GM23248 (cell line): ENCODE results near the gene SLC29A3. TPM values are rescaled to one million over a fixed set of nuclear protein-coding genes. Genes with fewer than 3 reads are reported as not detected.

Experiments used
- DNase-seq: peaks from one replicate; pipeline ENCODE4 v3.0.0-alpha.2; 2015
- H2AFZ ChIP-seq: fragments of 200-600 bp; sonication (generic); 2 replicates; pipeline ENCODE4 v1.6.1; 2016; ENCODE audit warnings: antibody characterized with exemption
- H3F3A ChIP-seq: fragments of 200-600 bp; sonication (generic); 2 replicates; pipeline ENCODE4 v1.6.1; 2016; ENCODE audit warnings: mild to moderate bottlenecking, antibody characterized with exemption, mixed run types; ENCODE audit not compliant: insufficient read depth
- H3K27ac ChIP-seq: fragments of 200-600 bp; sonication (generic); 2 replicates; pipeline ENCODE4 v1.5.1; 2016; ENCODE audit warnings: mild to moderate bottlenecking
- H3K27me3 ChIP-seq: fragments of 200-600 bp; sonication (generic); replicated peaks from 2 replicates; pipeline ENCODE4 v1.6.1; 2016; ENCODE audit warnings: mild to moderate bottlenecking; ENCODE audit not compliant: insufficient read depth
- H3K36me3 ChIP-seq: fragments of 200-600 bp; sonication (generic); 2 replicates; pipeline ENCODE4 v1.6.1; 2016; ENCODE audit warnings: low read depth, mild to moderate bottlenecking
- H3K4me1 ChIP-seq: fragments of 200-600 bp; sonication (generic); 2 replicates; pipeline ENCODE4 v1.6.1; 2016; ENCODE audit warnings: mild to moderate bottlenecking; ENCODE audit not compliant: insufficient read depth
- H3K4me2 ChIP-seq: fragments of 200-600 bp; sonication (generic); one replicate; pipeline ENCODE4 v1.6.1; 2016; ENCODE audit warnings: mild to moderate bottlenecking; ENCODE audit not compliant: unreplicated experiment
- H3K4me3 ChIP-seq: fragments of 200-600 bp; sonication (generic); 2 replicates; pipeline ENCODE4 v1.5.1; 2016; ENCODE audit warnings: mild to moderate bottlenecking
- H3K79me2 ChIP-seq: fragments of 200-600 bp; sonication (generic); 2 replicates; pipeline ENCODE4 v1.6.1; 2016; ENCODE audit warnings: mild to moderate bottlenecking; ENCODE audit not compliant: insufficient read depth
- H3K9ac ChIP-seq: fragments of 200-600 bp; sonication (generic); 2 replicates; pipeline ENCODE4 v1.6.1; 2016; ENCODE audit warnings: mild to moderate bottlenecking
- H3K9me2 ChIP-seq: fragments of 200-600 bp; sonication (generic); 2 replicates; pipeline ENCODE4 v1.6.1; 2016; ENCODE audit warnings: mixed run types, mild to moderate bottlenecking, moderate library complexity; ENCODE audit not compliant: insufficient read depth
- H3K9me3 ChIP-seq: fragments of 200-600 bp; sonication (generic); one replicate; pipeline ENCODE4 v1.6.1; 2017; ENCODE audit warnings: low read depth
- H4K20me1 ChIP-seq: fragments of 200-600 bp; sonication (generic); 2 replicates; pipeline ENCODE4 v1.6.0; 2016; ENCODE audit not compliant: insufficient read depth
- EZH2 ChIP-seq: fragments of 200-600 bp; sonication (generic); IDR thresholded peaks from 2 replicates; pipeline ENCODE4 v1.6.1; 2018; ENCODE audit warnings: antibody characterized with exemption, mild to moderate bottlenecking; ENCODE audit not compliant: insufficient read depth, poor library complexity, severe bottlenecking
- EZH2phosphoT487 ChIP-seq: fragments of 200-600 bp; sonication (generic); IDR thresholded peaks from 2 replicates; pipeline ENCODE4 v1.6.1; 2018; ENCODE audit warnings: antibody characterized with exemption, moderate library complexity, mild to moderate bottlenecking, low read depth; ENCODE audit not compliant: insufficient read depth
- WGBS, 2 experiments: methylation state at CpG; one replicate each; pipeline ENCODE4 v1.1.6; 2015 to 2017; ENCODE audit warnings: low lambda C conversion rate in 2 of 2, low coverage in 1 of 2; ENCODE audit errors: missing lambda C conversion rate in 2 of 2; 5-methylcytosine and 5-hydroxymethylcytosine counted together
- in situ Hi-C: fragments of 300-500 bp; cut with MboI; formaldehyde crosslinking; loops from 2 replicates; pipeline ENCODE4 v1.15.0; 2020
- polyA plus RNA-seq: library from polyadenylated mRNA; unstranded; fragments of >200 nt; fragmentation: Nextera tagmentation; extraction: Ambion mirVana; gene quantifications from 2 replicates; pipeline ENCODE4 v1.2.1, GENCODE V29; 2016
- total RNA-seq: library from RNA; depleted of rRNA; stranded (reverse); fragments of >200 nt; shearing (Covaris generic); gene quantifications from 2 replicates; pipeline ENCODE4 v1.2.3, GENCODE V29; 2014

SLC29A3 gene
- total and polyA plus RNA-seq, 2 experiments from 2014 or later: 1.9 to 7.3 TPM

- no peaks in the 10 kb centered on the region for H3K79me2 ChIP-seq
- in situ Hi-C loops: no loop called here
- H3K27me3 ChIP-seq: no peaks in the 10 kb centered on the region
- H2AFZ ChIP-seq: no peak overlapping the region
- no peaks in the 10 kb centered on the region for H4K20me1 ChIP-seq
- 0% methylated on average over 1 of the region's 1 CpG for WGBS, 2 experiments
- H3F3A ChIP-seq: no peaks in the 10 kb centered on the region
- H3K9me3 ChIP-seq: no peaks in the 10 kb centered on the region
- no peak overlapping the region for H3K9ac ChIP-seq
- DNase-seq: no peak
- H3K27ac ChIP-seq: no peak overlapping the region
- no peaks in the 10 kb centered on the region for H3K36me3 ChIP-seq
- TF ChIP-seq EZH2phosphoT487 (no peak), EZH2 (no peak)
- H3K9me2 ChIP-seq: no peaks in the 10 kb centered on the region
- no peaks in the 10 kb centered on the region for H3K4me1 ChIP-seq
- H3K4me3 ChIP-seq: no peak overlapping the region
- no peak overlapping the region for H3K4me2 ChIP-seq
These were observed 15.5 kb upstream of the SLC29A3 start for GRCh38 chr10:71303569-71303907.

- in situ Hi-C loops: no loop called here
- Histone ChIP-seq H2AFZ (no peak overlapping the region), H4K20me1 (no peaks in the 10 kb centered on the region), H3K36me3 (no peaks in the 10 kb centered on the region), H3K79me2 (no peaks in the 10 kb centered on the region), H3K27ac (no peak overlapping the region), H3F3A (no peaks in the 10 kb centered on the region), H3K9me2 (no peaks in the 10 kb centered on the region), H3K9ac (no peak overlapping the region), H3K4me3 (no peak overlapping the region), H3K4me2 (no peak overlapping the region), H3K4me1 (no peaks in the 10 kb centered on the region), H3K9me3 (no peaks in the 10 kb centered on the region), H3K27me3 (no peaks in the 10 kb centered on the region)
- DNase-seq: no peak
- WGBS, 2 experiments: 52 to 56% methylated on average over 6 of the region's 6 CpGs
- TF ChIP-seq EZH2phosphoT487: no peak
- no peak for TF ChIP-seq EZH2
These were observed 14.1 kb upstream of the SLC29A3 start for GRCh38 chr10:71304914-71305313.

GRCh38 chr10:71306979-71307378, 12.1 kb upstream of the SLC29A3 start:
- Histone ChIP-seq H3K36me3 (no peaks in the 10 kb centered on the region), H3F3A (no peaks in the 10 kb centered on the region), H3K27me3 (no peaks in the 10 kb centered on the region; the same call in 1 of the 2 replicates), H3K79me2 (no peaks in the 10 kb centered on the region), H3K4me3 (no peak overlapping the region), H3K9me3 (no peaks in the 10 kb centered on the region), H3K27ac (no peak overlapping the region), H3K9ac (no peak overlapping the region), H3K4me2 (no peak overlapping the region), H4K20me1 (no peaks in the 10 kb centered on the region), H2AFZ (no peak overlapping the region), H3K9me2 (no peaks in the 10 kb centered on the region), H3K4me1 (no peaks in the 10 kb centered on the region)
- DNase-seq: no peak
- TF ChIP-seq EZH2 (no peak), EZH2phosphoT487 (no peak)
- in situ Hi-C loops: no loop called here
- WGBS, 2 experiments: 66 to 79% methylated on average over 3 of the region's 3 CpGs

GRCh38 chr10:71307469-71308085, 11.5 kb upstream of the SLC29A3 start:
- WGBS, 2 experiments: 48 to 50% methylated on average over 8 of the region's 8 CpGs
- H3F3A ChIP-seq: no peaks in the 10 kb centered on the region
- no peak overlapping the region for H3K27ac ChIP-seq
- H3K9me3 ChIP-seq: no peaks in the 10 kb centered on the region
- H4K20me1 ChIP-seq: no peaks in the 10 kb centered on the region
- no peaks in the 10 kb centered on the region for H3K9me2 ChIP-seq
- no peaks in the 10 kb centered on the region; the same call in 1 of the 2 replicates for H3K27me3 ChIP-seq
- no peaks in the 10 kb centered on the region for H3K36me3 ChIP-seq
- H2AFZ ChIP-seq: no peak overlapping the region
- TF ChIP-seq EZH2phosphoT487 (no peak), EZH2 (no peak)
- no peaks in the 10 kb centered on the region for H3K4me1 ChIP-seq
- H3K4me3 ChIP-seq: no peak overlapping the region
- DNase-seq: no peak
- H3K4me2 ChIP-seq: no peak overlapping the region
- H3K9ac ChIP-seq: no peak overlapping the region
- in situ Hi-C loops: no loop called here
- no peaks in the 10 kb centered on the region for H3K79me2 ChIP-seq

- H3K27me3 ChIP-seq: no peaks in the 10 kb centered on the region; the same call in 1 of the 2 replicates
- no peaks in the 10 kb centered on the region for H3F3A ChIP-seq
- no peak overlapping the region for H3K9ac ChIP-seq
- H2AFZ ChIP-seq: no peak overlapping the region
- H3K4me2 ChIP-seq: no peak overlapping the region
- TF ChIP-seq EZH2phosphoT487 (no peak), EZH2 (no peak)
- no peaks in the 10 kb centered on the region for H4K20me1 ChIP-seq
- no peaks in the 10 kb centered on the region for H3K36me3 ChIP-seq
- no peaks in the 10 kb centered on the region for H3K79me2 ChIP-seq
- in situ Hi-C loops: no loop called here
- no peaks in the 10 kb centered on the region for H3K9me3 ChIP-seq
- H3K9me2 ChIP-seq: no peaks in the 10 kb centered on the region
- H3K27ac ChIP-seq: no peak overlapping the region
- DNase-seq: no peak
- peaks cover under 1% of the 10 kb centered on the region for H3K4me1 ChIP-seq
- 43 to 71% methylated on average over 2 of the region's 2 CpGs for WGBS, 2 experiments
- H3K4me3 ChIP-seq: no peak overlapping the region
These were observed 10.8 kb upstream of the SLC29A3 start for GRCh38 chr10:71308244-71308643.
